ENCODE measurements around the gene NSG1. TPM values are rescaled to one million over a fixed set of nuclear protein-coding genes. Genes with fewer than 3 reads are reported as not detected.

Gene NSG1
- total RNA-seq, 1 donor from 2014 or later, result 2.4 TPM

GRCh38 chr4:4422856-4423499 lies 36.1 kb downstream of the NSG1 start:
- no peak for DNase-seq (ENCODE audit: low read depth)
- Histone ChIP-seq H3K4me3 (ENCODE audit: low read depth, low read length) (no peak overlapping the region), H3K27me3 (ENCODE audit: control insufficient read depth, insufficient read depth, low read length) (no peaks in the 10 kb centered on the region), H3K36me3 (ENCODE audit: control insufficient read depth, insufficient read depth, low read length) (peaks cover 17% of the 10 kb centered on the region)
- TF ChIP-seq, protein P1, sequence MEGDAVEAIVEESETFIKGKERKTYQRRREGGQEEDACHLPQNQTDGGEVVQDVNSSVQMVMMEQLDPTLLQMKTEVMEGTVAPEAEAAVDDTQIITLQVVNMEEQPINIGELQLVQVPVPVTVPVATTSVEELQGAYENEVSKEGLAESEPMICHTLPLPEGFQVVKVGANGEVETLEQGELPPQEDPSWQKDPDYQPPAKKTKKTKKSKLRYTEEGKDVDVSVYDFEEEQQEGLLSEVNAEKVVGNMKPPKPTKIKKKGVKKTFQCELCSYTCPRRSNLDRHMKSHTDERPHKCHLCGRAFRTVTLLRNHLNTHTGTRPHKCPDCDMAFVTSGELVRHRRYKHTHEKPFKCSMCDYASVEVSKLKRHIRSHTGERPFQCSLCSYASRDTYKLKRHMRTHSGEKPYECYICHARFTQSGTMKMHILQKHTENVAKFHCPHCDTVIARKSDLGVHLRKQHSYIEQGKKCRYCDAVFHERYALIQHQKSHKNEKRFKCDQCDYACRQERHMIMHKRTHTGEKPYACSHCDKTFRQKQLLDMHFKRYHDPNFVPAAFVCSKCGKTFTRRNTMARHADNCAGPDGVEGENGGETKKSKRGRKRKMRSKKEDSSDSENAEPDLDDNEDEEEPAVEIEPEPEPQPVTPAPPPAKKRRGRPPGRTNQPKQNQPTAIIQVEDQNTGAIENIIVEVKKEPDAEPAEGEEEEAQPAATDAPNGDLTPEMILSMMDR (IDR thresholded peaks at IDR 0.05; ENCODE audit: insufficient read depth, low read length, severe bottlenecking), result no peak
- no peak for FAIRE-seq

DNA sequence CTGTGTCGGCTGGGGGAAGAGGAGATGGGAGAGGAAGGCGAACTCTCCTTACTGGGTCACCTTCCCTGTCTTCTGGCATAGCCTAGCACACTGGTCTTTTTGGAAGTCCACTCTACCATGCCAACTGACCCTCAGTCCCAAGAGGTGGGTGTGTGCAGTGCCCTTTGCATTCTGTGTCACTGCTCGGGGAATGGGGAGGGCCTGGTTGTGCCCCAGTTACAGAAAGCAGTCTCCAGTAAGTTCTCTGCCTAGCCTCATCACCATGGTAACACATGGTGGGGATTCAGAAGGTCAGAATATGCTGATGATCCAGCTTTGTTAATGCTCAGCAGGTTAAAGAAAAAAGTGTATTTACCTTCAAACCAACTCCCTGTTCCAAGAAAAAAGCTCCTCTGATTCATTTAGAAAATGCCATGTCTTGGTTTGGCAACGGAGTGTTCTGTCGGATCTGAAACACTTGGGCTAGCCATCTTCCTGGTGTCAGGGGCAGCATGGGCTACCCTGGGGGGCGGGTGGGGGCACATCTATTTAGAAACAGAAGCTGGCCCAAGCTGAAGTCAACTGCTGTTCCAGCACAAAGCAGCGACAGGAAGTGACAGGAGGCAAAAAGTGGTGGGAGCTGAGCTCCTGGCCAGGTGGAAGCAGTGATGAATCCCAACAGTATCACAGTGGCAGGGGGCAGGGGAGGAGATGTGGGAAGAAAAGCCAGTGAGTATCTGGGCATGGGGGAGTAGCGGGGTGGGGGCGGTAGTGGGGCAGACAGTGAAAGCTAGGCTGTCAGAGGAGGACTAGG lies 37.0 kb downstream of the NSG1 start:
- TF ChIP-seq, protein P1 (IDR thresholded peaks at IDR 0.05; ENCODE audit: insufficient read depth, low read length, severe bottlenecking), result no peak
- DNase-seq (ENCODE audit: low read depth) (no peak), FAIRE-seq (peak; percentile 23)
- no peak overlapping the region for H3K4me3 ChIP-seq (ENCODE audit: low read depth, low read length)
- no peaks in the 10 kb centered on the region for H3K27me3 ChIP-seq (ENCODE audit: control insufficient read depth, insufficient read depth, low read length)
- peaks cover 16% of the 10 kb centered on the region for H3K36me3 ChIP-seq (ENCODE audit: control insufficient read depth, insufficient read depth, low read length)

- Histone ChIP-seq H3K4me3 (ENCODE audit: low read depth, low read length) (no peak overlapping the region), H3K27me3 (ENCODE audit: control insufficient read depth, insufficient read depth, low read length) (no peaks in the 10 kb centered on the region), H3K36me3 (ENCODE audit: control insufficient read depth, insufficient read depth, low read length) (peaks cover 15% of the 10 kb centered on the region)
- no peak for DNase-seq (ENCODE audit: low read depth)
- TF ChIP-seq, protein P1 (IDR thresholded peaks at IDR 0.05; ENCODE audit: insufficient read depth, low read length, severe bottlenecking), result no peak
- FAIRE-seq, result peak; percentile 18
These were observed 37.7 kb downstream of the NSG1 start for GRCh38 chr4:4424499-4425115.

DNA sequence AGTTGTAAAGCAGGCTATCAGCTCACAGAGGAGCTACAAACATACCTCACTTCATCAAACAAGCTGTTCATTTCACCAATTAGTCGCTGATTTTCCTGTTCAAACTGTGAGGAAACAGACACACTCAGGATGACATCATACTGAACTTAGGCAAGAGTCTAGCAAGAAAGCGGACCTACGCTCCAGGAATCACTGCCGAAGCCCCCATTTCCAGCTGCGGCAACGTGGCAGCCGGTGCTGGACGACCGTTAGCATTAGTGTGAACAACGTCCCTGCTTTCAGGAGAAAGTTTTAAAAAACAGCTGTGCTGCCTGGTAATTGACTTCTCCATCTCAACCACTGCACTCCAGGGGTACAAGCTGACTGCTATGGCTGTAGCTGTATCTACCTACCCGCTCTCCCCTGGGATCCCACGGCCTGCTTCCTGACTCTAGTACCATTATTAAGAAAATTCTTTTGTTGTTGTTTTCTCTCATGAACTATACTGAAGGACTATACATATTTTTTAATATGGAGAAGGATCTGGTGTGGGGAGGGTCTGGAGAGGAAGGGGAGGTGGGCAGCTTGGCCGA lies 38.3 kb downstream of the NSG1 start:
- TF ChIP-seq, protein P1 (IDR thresholded peaks at IDR 0.05; ENCODE audit: insufficient read depth, low read length, severe bottlenecking), result no peak
- Histone ChIP-seq H3K36me3 (ENCODE audit: control insufficient read depth, insufficient read depth, low read length) (peaks cover 12% of the 10 kb centered on the region), H3K27me3 (ENCODE audit: control insufficient read depth, insufficient read depth, low read length) (no peaks in the 10 kb centered on the region), H3K4me3 (ENCODE audit: low read depth, low read length) (no peak overlapping the region)
- FAIRE-seq, result no peak
- peak; percentile 47 for DNase-seq (ENCODE audit: low read depth)

- peaks cover 7% of the 10 kb centered on the region for H3K36me3 ChIP-seq (ENCODE audit: control insufficient read depth, insufficient read depth, low read length)
- FAIRE-seq, result no peak
- TF ChIP-seq, protein P1 (IDR thresholded peaks at IDR 0.05; ENCODE audit: insufficient read depth, low read length, severe bottlenecking), result no peak
- no peak overlapping the region for H3K4me3 ChIP-seq (ENCODE audit: low read depth, low read length)
- DNase-seq (ENCODE audit: low read depth), result no peak
- H3K27me3 ChIP-seq (ENCODE audit: control insufficient read depth, insufficient read depth, low read length), result no peaks in the 10 kb centered on the region
These were observed 38.8 kb downstream of the NSG1 start for GRCh38 chr4:4425696-4426095.
